NK-92 treated with Interleukin-12 subunit alpha and Interleukin-12 subunit beta, amount 100 ng/mL, for 24 hours (cell line): ENCODE results near the gene NR4A2.

ENCODE experiments used
- DNase-seq: peaks from one replicate; lab custom pipeline; 2025; lab: John Stamatoyannopoulos, UW

The NR4A2 gene

GRCh38 chr2:156332534-156333273 is at the start of gene NR4A2:
NR4A2 (minus strand) TSS chr2:156332721; CDS start chr2:156330186, 2,535 bp downstream.
- peak; percentile 87 for DNase-seq

DNA sequence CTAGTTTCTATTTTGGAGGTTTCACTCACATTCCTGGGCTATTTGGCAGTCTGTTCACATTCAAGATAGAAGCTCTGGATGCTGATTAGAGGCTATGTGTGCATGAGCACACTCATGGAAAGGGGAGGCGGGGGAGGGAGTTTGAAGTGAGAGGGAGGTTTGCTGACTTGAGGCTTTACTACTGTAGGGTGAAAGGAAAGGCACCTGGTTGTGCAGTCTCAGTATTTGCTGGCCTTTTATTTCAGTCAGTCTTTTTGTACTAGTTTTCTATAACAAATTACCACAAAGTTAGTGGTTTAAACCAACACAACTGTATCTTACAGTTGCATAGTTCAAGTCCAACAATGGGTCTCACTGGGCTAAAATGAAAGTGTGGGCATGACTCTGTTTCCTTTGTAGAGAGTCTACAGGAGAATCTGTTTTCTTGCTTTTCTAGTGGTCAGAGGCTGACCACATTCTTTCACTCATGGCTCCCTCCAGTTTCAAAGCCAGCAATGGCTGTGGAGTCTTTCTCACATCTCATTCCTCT is 47.7 kb upstream of the NR4A2 start:
- no peak for DNase-seq

GRCh38 chr2:156379714-156380113 is 47.2 kb upstream of the NR4A2 start:
- no peak for DNase-seq

GRCh38 chr2:156379071-156379470 is 46.5 kb upstream of the NR4A2 start:
- no peak for DNase-seq

DNA sequence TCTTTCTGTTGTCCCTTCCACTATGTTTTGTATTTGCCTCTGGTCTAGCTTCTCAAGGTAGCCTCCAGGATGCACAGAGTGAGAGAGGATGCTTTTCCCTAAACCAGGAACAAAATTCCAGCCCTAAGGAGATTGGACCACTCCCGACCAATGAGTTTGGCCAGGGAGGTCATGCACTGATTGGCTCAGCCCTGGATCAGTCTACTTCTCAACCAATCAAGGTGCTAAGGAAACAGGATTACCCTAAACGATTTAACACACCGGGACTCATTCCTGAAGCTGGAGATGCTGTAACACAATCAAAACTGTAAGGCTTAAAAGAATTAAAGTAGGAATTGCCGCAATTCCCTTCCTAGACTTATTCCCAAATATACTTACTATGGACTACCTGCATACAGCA is 34.2 kb upstream of the NR4A2 start:
- DNase-seq = no peak

- no peak for DNase-seq
Measured at GRCh38 chr2:156363141-156363540, 30.6 kb upstream of the NR4A2 start.

DNA sequence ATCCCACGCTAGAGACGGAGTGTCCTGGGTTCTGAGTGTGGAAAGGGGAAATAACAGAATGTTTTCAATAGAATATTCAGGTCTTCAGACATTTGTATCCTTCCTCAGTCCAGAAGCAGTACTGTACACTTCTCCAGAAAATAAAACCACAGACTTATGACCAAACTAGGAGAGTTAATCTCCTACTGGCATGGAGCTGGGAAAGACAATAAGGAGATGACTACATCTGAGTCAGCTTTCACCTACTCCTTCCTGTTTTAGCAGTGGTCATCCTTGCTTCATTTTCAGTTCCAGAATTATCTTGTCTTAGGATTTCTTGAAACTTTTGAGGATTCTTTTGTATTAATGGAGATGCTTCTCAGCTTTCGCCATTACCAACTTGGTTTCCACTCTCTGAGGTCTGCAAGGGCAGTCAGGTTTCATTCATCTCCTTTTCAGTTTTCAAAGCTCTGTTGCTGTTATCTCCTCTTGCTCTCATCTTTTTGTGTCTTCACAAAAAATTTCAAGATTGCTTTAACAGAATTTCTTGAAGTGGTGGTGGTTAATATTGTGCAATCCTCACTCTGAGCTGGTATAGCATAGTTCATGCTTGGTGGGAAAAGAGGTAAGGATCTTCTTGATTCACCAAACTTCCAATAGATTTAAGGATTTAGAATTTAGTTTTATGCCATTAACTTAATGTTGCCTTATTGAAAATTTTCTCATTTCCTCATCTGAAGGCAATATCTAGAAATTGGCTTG is 23.7 kb upstream of the NR4A2 start:
- DNase-seq = no peak

DNA sequence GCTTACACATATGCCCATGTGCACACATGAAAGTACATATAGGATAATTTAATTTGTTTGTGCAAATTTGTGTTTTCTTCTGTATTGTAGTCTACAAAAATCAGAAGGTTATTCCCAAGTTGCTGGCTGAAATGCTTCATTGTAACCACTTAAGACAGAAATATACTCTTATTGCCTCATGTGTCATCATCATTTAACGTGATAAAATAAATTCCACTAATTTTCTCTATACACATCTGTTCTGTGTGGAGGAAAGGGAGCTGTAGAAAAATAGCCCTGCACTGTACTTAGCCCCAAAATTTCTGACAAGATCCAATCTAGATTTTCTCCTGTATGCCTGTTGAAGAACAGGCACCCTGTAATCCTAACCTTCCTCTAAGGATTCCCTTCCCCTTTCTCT is 20.4 kb upstream of the NR4A2 start:
- DNase-seq = no peak

- no peak for DNase-seq
Measured at GRCh38 chr2:156350374-156351142, 18.0 kb upstream of the NR4A2 start.

DNA sequence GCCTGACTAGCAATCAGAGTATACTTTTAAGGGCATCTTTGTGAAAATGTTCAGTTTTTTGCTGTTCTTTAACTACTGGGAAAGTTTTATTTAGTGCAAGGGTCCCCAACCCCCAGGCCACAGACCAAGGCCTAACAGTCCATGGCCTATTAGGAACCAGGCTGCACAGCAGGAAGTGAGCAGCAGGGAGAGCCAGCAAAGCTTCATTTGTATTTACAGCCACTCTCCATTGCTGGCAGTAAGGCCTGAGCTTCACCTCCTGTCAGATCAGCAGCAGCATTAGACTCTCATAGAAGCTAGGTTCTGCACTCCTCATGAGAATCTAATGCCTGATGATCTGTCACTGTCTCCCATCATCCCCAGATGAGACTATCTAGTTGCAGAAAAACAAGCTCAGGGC is 17.1 kb upstream of the NR4A2 start:
- no peak for DNase-seq

GRCh38 chr2:156349161-156349560 is 16.6 kb upstream of the NR4A2 start:
- DNase-seq = no peak

- DNase-seq = no peak
Measured at GRCh38 chr2:156347431-156347830, 14.9 kb upstream of the NR4A2 start.

DNA sequence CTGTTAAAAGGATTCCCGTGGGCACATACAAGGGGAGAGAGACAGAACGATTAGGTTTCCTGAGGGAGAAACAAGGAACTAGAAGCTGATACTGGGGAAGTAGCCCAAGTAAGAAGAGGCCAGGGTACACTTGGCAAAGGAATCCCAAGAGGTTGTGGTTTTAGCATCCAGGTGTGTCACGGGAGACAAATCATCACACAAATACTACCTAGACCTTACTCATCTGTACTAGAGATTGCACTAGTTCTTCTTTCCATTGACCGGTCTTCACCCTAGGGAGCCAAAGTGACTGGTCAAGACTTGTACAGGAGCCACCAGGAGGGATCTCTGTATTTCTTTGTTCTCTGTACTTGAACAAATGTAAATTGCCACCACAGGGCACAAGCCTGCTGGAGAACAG is 14.2 kb upstream of the NR4A2 start:
- DNase-seq = no peak

GRCh38 chr2:156345582-156345981 is 13.1 kb upstream of the NR4A2 start:
- no peak for DNase-seq

DNA sequence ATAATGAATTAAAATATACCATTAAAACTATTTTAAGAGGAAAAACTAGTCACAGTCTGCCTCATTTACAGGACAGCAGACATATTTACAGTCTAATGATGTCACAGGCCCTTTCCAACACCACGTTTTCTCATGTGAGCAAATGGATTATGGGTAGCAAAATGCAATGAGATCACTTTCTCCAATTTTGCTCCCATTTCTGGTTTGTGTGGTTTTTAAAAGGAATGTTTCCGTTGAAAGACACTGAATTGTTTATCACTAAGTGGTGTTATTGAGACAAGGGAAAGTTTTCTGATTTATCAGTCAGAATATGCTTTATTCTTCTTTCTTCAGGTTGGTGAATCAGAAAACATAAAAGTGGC is 11.4 kb upstream of the NR4A2 start:
- DNase-seq = no peak

DNA sequence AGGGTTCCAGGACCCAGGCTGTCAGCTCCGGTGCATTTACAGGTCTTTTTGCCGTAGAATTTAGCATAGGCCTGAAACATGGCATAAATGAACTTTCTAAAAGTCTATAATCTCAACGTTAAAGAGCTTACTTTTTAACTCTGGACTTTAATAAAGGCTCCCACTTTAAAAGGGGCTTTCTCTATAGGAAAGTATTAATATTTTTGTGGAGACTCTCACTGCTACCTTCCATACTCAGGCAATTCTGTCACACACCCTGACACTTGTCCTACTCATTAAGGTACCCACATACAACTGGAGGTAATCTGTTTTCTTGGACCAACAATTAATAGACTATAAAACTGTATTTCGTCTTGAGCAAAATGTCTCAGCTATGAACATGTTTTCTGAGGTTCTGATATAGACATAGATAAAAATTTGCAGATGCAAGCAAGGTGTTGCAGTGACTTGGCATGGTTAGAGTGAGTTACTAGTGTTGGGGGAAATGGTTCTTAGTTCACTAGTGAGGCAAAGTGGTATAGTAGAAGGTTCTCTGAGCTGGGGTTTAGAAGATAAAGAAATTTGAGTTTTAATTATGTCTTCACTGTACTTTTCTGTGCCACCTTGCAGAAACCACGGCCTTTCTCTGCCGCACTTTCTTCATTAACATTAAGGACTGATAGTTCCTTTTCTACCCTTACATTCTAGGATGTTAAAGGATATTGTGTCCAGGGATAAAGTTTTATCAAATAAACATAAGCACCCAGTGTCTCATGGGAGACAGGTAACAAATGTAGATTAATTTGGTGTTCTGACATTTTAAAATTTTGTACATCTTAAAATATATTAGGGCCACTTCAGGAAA is 10.8 kb upstream of the NR4A2 start:
- DNase-seq = no peak

DNA sequence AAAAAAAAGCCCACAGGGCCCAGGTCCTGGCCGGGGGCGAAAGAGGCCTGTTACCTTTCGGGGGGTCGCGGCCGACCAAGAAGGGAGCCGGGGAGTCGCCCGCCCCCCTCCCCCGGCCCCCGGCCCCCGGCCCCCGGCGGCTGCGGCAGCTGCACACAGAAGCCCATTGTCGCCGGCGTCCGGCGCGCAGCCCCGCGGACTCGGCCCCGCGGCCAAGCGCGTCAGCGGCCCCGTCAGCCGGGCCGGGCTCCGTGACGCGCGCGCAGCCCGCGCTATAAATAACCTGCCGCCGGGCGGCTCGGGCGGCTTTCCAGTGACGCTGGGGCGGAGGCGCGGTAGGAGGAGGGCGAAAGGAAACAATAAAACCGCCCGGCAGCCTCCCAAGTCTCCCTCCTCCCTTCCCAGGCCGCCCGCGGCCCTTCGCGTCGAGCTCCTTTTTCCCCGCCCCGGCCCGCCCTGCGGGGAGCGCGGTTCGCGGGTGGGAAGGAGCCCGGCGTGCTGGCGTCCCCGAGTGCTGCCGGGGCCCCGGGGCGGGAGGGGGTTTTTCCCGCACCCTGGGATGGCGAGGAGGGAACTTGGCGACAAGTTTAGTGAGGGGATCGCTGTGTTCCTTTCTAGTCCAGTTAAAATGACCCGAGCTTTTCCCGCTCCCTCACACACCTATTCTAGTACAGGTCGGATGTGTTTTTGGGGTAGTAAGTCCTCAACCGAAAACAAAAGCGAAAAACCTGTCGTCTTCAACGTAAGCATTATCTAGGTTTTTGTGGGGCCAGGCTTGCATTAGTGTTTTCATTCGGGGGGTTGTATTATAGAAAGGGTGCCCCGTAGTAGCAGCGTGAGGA is 10.0 kb upstream of the NR4A2 start:
- peak; percentile 85 for DNase-seq

- peak; percentile 94 for DNase-seq
Measured at GRCh38 chr2:156341452-156342253, 9.1 kb upstream of the NR4A2 start.

- DNase-seq = peak; percentile 43
Measured at GRCh38 chr2:156340804-156341451, 8.4 kb upstream of the NR4A2 start.
